Calu3 (cell line): ENCODE data around the gene MLLT10. TPM values are rescaled to one million over a fixed set of nuclear protein-coding genes. Genes with fewer than 3 reads are reported as not detected.

Experiments used
- BruUV-seq: library from RNA; stranded (reverse); fragments of 400-500 nt; replicated peaks from 2 replicates; lab custom pipeline; 2021; lab: Mats Ljungman, UMichigan
- CTCF ChIA-PET: fragments of 300-600 bp; sonication (Branson Sonifier 250); formaldehyde crosslinking; loops from one replicate; lab custom pipeline; 2022; ENCODE audit warnings: antibody characterized with exemption; lab: Charles Lee
- DNase-seq: peaks from one replicate; pipeline ENCODE4 v3.0.0; 2022
- H3K27ac Mint-ChIP-seq: one replicate; pipeline ENCODE4 v1.8.0; 2022; ENCODE audit warnings: mixed read lengths; ENCODE audit not compliant: unreplicated experiment
- H3K27me3 Mint-ChIP-seq: one replicate; pipeline ENCODE4 v1.8.0; 2022; ENCODE audit warnings: mixed read lengths; ENCODE audit not compliant: unreplicated experiment
- H3K36me3 Mint-ChIP-seq: one replicate; pipeline ENCODE4 v1.8.0; 2022; ENCODE audit warnings: mild to moderate bottlenecking, moderate library complexity, mixed read lengths; ENCODE audit not compliant: insufficient read depth, unreplicated experiment
- H3K4me1 Mint-ChIP-seq: one replicate; pipeline ENCODE4 v1.8.0; 2022; ENCODE audit warnings: mild to moderate bottlenecking, low read depth, mixed read lengths; ENCODE audit not compliant: unreplicated experiment
- H3K4me3 Mint-ChIP-seq: one replicate; pipeline ENCODE4 v1.8.0; 2022; ENCODE audit warnings: mild to moderate bottlenecking, low read depth, moderate library complexity, mixed read lengths; ENCODE audit not compliant: unreplicated experiment
- H3K9me3 Mint-ChIP-seq: one replicate; pipeline ENCODE4 v1.8.0; 2022; ENCODE audit warnings: low read depth, mixed read lengths; ENCODE audit not compliant: unreplicated experiment
- intact Hi-C: fragments of 100-400 bp; cut with micrococcal nuclease; formaldehyde crosslinking; loops from one replicate; pipeline ENCODE4 v1.10.0; 2022; ENCODE audit not compliant: unreplicated experiment
- total RNA-seq: library from RNA; stranded (reverse); gene quantifications from 2 replicates; pipeline ENCODE4 v1.2.3, GENCODE V29; 2022
- TF ChIP-seq, protein P1 (sequence below): fragments of 200-600 bp; IDR thresholded peaks from one replicate; pipeline ENCODE4 v1.8.0; 2022; ENCODE audit warnings: antibody characterized with exemption; ENCODE audit not compliant: unreplicated experiment

Gene MLLT10
- total RNA-seq, 1 experiment from 2014 or later = 34.7 TPM

DNA sequence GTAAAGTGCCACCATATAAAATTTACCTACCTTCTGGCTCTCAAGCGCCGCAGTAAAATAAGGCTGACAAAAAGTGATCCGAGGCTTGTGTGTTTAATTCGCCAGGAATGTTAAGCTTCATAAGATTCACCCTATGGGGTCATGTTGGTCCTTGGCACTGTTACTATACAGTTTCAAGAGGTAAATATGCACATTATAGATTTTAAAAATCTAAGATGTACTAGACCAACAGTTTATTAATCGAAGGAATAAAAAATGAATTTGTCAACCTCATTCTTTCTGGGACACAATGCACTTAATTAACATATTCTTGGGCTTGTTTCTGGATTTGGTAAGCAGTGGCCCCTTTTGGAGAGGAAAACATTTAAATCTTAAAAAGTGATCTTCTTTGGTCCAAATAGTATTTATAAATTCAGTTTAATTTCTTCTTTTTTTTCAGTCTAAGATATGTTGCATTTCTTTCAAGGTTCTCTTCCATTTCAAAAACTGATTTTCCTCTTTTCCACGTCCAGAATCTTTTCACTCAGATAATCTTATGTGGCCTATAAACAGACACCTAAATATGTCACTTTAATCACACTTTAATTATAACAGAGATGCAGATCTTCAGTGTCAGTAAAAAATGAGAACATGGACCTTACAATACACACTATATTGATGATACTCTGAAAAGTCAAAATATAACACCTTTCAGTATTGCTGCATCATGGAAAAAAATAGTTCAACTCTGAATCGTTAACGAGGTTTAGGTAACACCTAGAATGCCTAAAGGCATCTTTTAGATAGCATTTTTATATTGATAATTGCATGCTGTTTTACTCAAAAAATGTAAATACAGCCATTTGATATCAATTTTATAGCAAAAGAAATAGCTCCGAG is 4.8 kb upstream of the MLLT10 start:
- no TSS peak for BruUV-seq
- no peaks in the 10 kb centered on the region for H3K4me1 Mint-ChIP-seq
- H3K9me3 Mint-ChIP-seq = no peaks in the 10 kb centered on the region
- no peak for DNase-seq
- TF ChIP-seq, protein P1, sequence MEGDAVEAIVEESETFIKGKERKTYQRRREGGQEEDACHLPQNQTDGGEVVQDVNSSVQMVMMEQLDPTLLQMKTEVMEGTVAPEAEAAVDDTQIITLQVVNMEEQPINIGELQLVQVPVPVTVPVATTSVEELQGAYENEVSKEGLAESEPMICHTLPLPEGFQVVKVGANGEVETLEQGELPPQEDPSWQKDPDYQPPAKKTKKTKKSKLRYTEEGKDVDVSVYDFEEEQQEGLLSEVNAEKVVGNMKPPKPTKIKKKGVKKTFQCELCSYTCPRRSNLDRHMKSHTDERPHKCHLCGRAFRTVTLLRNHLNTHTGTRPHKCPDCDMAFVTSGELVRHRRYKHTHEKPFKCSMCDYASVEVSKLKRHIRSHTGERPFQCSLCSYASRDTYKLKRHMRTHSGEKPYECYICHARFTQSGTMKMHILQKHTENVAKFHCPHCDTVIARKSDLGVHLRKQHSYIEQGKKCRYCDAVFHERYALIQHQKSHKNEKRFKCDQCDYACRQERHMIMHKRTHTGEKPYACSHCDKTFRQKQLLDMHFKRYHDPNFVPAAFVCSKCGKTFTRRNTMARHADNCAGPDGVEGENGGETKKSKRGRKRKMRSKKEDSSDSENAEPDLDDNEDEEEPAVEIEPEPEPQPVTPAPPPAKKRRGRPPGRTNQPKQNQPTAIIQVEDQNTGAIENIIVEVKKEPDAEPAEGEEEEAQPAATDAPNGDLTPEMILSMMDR = no peak
- peaks cover 13% of the 10 kb centered on the region for H3K27me3 Mint-ChIP-seq
- H3K4me3 Mint-ChIP-seq = no peak overlapping the region
- CTCF ChIA-PET = no interaction called here
- H3K27ac Mint-ChIP-seq = no peak overlapping the region
- intact Hi-C loops = no loop called here
- H3K36me3 Mint-ChIP-seq = peaks cover 43% of the 10 kb centered on the region

DNA sequence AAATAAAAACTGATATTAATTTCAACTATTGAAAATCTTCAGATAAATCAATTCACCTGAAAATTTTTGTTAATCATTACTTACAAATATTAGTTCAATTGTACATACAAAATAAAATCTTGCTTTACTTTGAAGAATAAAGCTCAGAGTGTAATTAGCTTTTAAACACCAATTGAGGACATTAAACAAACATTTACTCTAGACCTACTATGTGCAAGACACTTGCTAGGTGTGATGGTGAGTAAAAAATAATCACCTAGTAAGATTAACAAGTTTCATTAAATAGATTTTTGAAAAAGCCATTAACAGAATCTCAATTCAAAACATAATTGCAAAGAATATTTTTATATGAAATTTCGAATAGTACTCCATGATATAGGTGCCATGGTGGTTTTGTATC is 3.9 kb upstream of the MLLT10 start:
- H3K4me1 Mint-ChIP-seq = no peaks in the 10 kb centered on the region
- H3K4me3 Mint-ChIP-seq = no peak overlapping the region
- DNase-seq = no peak
- peaks cover 13% of the 10 kb centered on the region for H3K27me3 Mint-ChIP-seq
- CTCF ChIA-PET = no interaction called here
- H3K36me3 Mint-ChIP-seq = peaks cover 45% of the 10 kb centered on the region
- intact Hi-C loops = no loop called here
- TF ChIP-seq, protein P1 = no peak
- H3K27ac Mint-ChIP-seq = no peak overlapping the region
- BruUV-seq = no TSS peak
- H3K9me3 Mint-ChIP-seq = no peaks in the 10 kb centered on the region

DNA sequence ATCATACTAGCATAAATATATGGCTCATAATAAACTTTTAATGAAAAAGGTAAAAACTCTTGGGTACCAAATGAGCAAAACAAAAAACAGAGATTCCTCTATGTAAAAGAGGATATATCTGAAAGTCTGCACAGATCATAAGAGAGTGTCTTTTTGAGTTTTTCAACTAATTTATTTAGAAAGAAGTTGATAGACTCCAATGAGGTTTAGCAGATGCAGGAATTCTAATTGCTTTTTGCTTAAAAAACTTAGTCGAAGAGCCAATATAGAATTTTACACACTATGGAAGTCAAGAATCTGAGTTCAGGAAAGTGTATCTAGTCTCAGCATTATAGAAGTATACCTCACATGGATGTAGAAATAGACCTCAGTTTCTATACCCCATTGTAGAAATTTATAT is 3.4 kb upstream of the MLLT10 start:
- DNase-seq = no peak
- Mint-ChIP-seq H3K9me3 (no peaks in the 10 kb centered on the region), H3K36me3 (peaks cover 45% of the 10 kb centered on the region), H3K4me3 (no peak overlapping the region), H3K27me3 (peaks cover 13% of the 10 kb centered on the region), H3K27ac (no peak overlapping the region), H3K4me1 (no peaks in the 10 kb centered on the region)
- TF ChIP-seq, protein P1 = no peak
- CTCF ChIA-PET = no interaction called here
- intact Hi-C loops = no loop called here
- BruUV-seq = no TSS peak

DNA sequence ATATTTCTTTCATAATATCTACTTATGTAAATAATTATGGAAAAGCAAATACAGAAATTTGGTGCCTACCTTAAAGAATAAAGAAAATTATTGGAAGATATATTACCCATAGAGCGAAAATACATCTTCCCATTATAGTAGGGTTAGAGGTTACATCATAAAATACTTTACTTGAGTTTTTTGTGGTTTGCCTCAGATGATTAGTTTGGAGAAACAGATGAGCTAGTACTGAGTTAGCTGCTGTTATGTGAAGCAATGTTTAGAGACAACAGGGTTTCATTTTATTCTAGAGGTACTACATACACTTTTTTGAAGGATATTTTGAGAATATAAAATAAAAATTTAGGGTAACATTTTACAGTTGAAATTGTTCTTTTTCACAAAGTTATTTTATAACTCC is 2.9 kb upstream of the MLLT10 start:
- DNase-seq = no peak
- BruUV-seq = no TSS peak
- Mint-ChIP-seq H3K4me1 (no peaks in the 10 kb centered on the region), H3K27ac (no peak overlapping the region), H3K36me3 (peaks cover 41% of the 10 kb centered on the region), H3K4me3 (no peak overlapping the region), H3K27me3 (peaks cover 13% of the 10 kb centered on the region), H3K9me3 (no peaks in the 10 kb centered on the region)
- TF ChIP-seq, protein P1 = no peak
- CTCF ChIA-PET = no interaction called here
- intact Hi-C loops = no loop called here
